ENCODE measurements around the gene ERCC6L.
"Not testable (repeated sequence)": the region's sequence is repeated elsewhere in the genome, so short reads cannot be mapped to it uniquely, and the experiment has no call there.

Gene ERCC6L

GRCh38 chrX:72245461-72246089, 6.7 kb upstream of the ERCC6L start:
- DNase-seq (ENCODE audit: low read depth) = peak; percentile 31

- no peak for DNase-seq (ENCODE audit: low read depth)
Observed at GRCh38 chrX:72243472-72243871, 4.6 kb upstream of the ERCC6L start.

GRCh38 chrX:72240976-72241375, 2.1 kb upstream of the ERCC6L start:
- DNase-seq (ENCODE audit: low read depth) = no peak

- no peak for DNase-seq (ENCODE audit: low read depth)
Observed at GRCh38 chrX:72238183-72238582, 644 bp downstream of the ERCC6L start.

- no peak for DNase-seq (ENCODE audit: low read depth)
Observed at GRCh38 chrX:72236841-72237240, 2.0 kb downstream of the ERCC6L start.

- no peak for DNase-seq (ENCODE audit: low read depth)
Observed at GRCh38 chrX:72230290-72230689, 8.5 kb downstream of the ERCC6L start.

- not testable (repeated sequence) for DNase-seq (ENCODE audit: low read depth)
Observed at GRCh38 chrX:72220375-72220774, 18.5 kb downstream of the ERCC6L start.

GRCh38 chrX:72216973-72217372, 21.9 kb downstream of the ERCC6L start:
- no peak for DNase-seq (ENCODE audit: low read depth)

GRCh38 chrX:72208126-72208800, 30.6 kb downstream of the ERCC6L start:
- no peak for DNase-seq (ENCODE audit: low read depth)

GRCh38 chrX:72207366-72207765, 31.5 kb downstream of the ERCC6L start:
- DNase-seq (ENCODE audit: low read depth) = no peak

- no peak for DNase-seq (ENCODE audit: low read depth)
Observed at GRCh38 chrX:72205706-72206105, 33.1 kb downstream of the ERCC6L start.

GRCh38 chrX:72203421-72203820, 35.4 kb downstream of the ERCC6L start:
- no peak for DNase-seq (ENCODE audit: low read depth)

GRCh38 chrX:72202792-72203401, 35.9 kb downstream of the ERCC6L start:
- no peak for DNase-seq (ENCODE audit: low read depth)

GRCh38 chrX:72201836-72202536, 36.8 kb downstream of the ERCC6L start:
- DNase-seq (ENCODE audit: low read depth) = no peak

GRCh38 chrX:72182924-72183323, 55.9 kb downstream of the ERCC6L start:
- DNase-seq (ENCODE audit: low read depth) = no peak

- peak; percentile 70 for DNase-seq (ENCODE audit: low read depth)
Observed at GRCh38 chrX:72181178-72182125, 57.4 kb downstream of the ERCC6L start, which contains the start of gene PIN4. TSS of gene PIN4 (plus strand) at chrX:72181757. CDS start at chrX:72181786, 29 bp downstream.

- DNase-seq (ENCODE audit: low read depth) = no peak
Observed at GRCh38 chrX:72180539-72180938, 58.3 kb downstream of the ERCC6L start.

- DNase-seq (ENCODE audit: low read depth) = no peak
Observed at GRCh38 chrX:72176981-72177380, 61.8 kb downstream of the ERCC6L start.

GRCh38 chrX:72176289-72176688, 62.5 kb downstream of the ERCC6L start:
- not testable (repeated sequence) for DNase-seq (ENCODE audit: low read depth)

- DNase-seq (ENCODE audit: low read depth) = no peak
Observed at GRCh38 chrX:72169008-72169728, 69.7 kb downstream of the ERCC6L start.

- DNase-seq (ENCODE audit: low read depth) = no peak
Observed at GRCh38 chrX:72165551-72165950, 73.3 kb downstream of the ERCC6L start.

Measured in stimulated activated CD8-positive, alpha-beta memory T cell treated with anti-CD3 and anti-CD28 coated beads, Interleukin-4, amount 100 ng/mL, for 24 hours (primary cell).